SJCRH30 (cell line): ENCODE measurements around the gene DAGLB. TPM values are rescaled to one million over a fixed set of nuclear protein-coding genes. Genes with fewer than 3 reads are reported as not detected.

Experiments used
- DNase-seq, 2 experiments: peaks; one replicate each; pipeline ENCODE4 v3.0.0-alpha.2; 2015 to 2020
- H3K27ac ChIP-seq: fragments of 250-450 bp; sonication (Bioruptor Pico); 2 replicates; pipeline ENCODE4 v1.5.1; 2020; ENCODE audit warnings: mild to moderate bottlenecking, moderate library complexity
- H3K27me3 ChIP-seq: fragments of 250-450 bp; sonication (Bioruptor Pico); 2 replicates; pipeline ENCODE4 v1.5.1; 2020; ENCODE audit warnings: mild to moderate bottlenecking, moderate library complexity
- H3K36me3 ChIP-seq: fragments of 250-450 bp; sonication (Bioruptor Pico); 2 replicates; pipeline ENCODE4 v1.5.1; 2020; ENCODE audit warnings: mild to moderate bottlenecking, moderate library complexity
- H3K4me1 ChIP-seq: fragments of 250-450 bp; sonication (Bioruptor Pico); 2 replicates; pipeline ENCODE4 v1.5.1; 2020; ENCODE audit warnings: mild to moderate bottlenecking, moderate library complexity
- H3K4me3 ChIP-seq: fragments of 250-450 bp; sonication (Bioruptor Pico); 2 replicates; pipeline ENCODE4 v1.5.1; 2020; ENCODE audit warnings: mild to moderate bottlenecking, moderate library complexity
- H3K9me3 ChIP-seq: fragments of 250-450 bp; sonication (Bioruptor Pico); replicated peaks from 2 replicates; pipeline ENCODE4 v1.5.1; 2020; ENCODE audit warnings: mild to moderate bottlenecking, moderate library complexity
- total RNA-seq: library from RNA; depleted of rRNA; stranded (reverse); fragments of >200 nt; shearing (Covaris generic); gene quantifications from 2 replicates; pipeline ENCODE4 v1.2.3, GENCODE V29; 2014

Gene DAGLB
- total RNA-seq, 1 experiment from 2014 or later, result 16.9 TPM

GRCh38 chr7:6448943-6449543 lies 1.3 kb upstream of the DAGLB start:
- H3K36me3 ChIP-seq, result peaks cover 18% of the 10 kb centered on the region
- H3K9me3 ChIP-seq, result no peaks in the 10 kb centered on the region
- H3K27me3 ChIP-seq, result no peaks in the 10 kb centered on the region
- H3K27ac ChIP-seq, result no peak overlapping the region
- H3K4me3 ChIP-seq, result no peak overlapping the region
- H3K4me1 ChIP-seq, result no peaks in the 10 kb centered on the region
- no peak for DNase-seq

GRCh38 chr7:6446838-6447580 lies 745 bp downstream of the DAGLB start:
- Histone ChIP-seq H3K9me3 (no peaks in the 10 kb centered on the region), H3K4me1 (no peaks in the 10 kb centered on the region), H3K36me3 (peaks cover 27% of the 10 kb centered on the region), H3K27ac (peak overlapping the region; percentile 67), H3K4me3 (peak overlapping the region; percentile 88), H3K27me3 (no peaks in the 10 kb centered on the region)
- peak; percentile 83 to 84 for DNase-seq

- no peaks in the 10 kb centered on the region for H3K27me3 ChIP-seq
- DNase-seq, result no peak
- H3K4me1 ChIP-seq, result peaks cover under 1% of the 10 kb centered on the region
- no peaks in the 10 kb centered on the region for H3K9me3 ChIP-seq
- peaks cover 34% of the 10 kb centered on the region for H3K36me3 ChIP-seq
- no peak overlapping the region for H3K4me3 ChIP-seq
- H3K27ac ChIP-seq, result no peak overlapping the region
Observed at GRCh38 chr7:6444516-6445269, 3.1 kb downstream of the DAGLB start.

GRCh38 chr7:6443372-6443941 lies 4.3 kb downstream of the DAGLB start:
- Histone ChIP-seq H3K27me3 (no peaks in the 10 kb centered on the region), H3K27ac (no peak overlapping the region)
- no peak for DNase-seq

GRCh38 chr7:6442114-6442513 lies 5.6 kb downstream of the DAGLB start:
- H3K27me3 ChIP-seq, result no peaks in the 10 kb centered on the region
- H3K27ac ChIP-seq, result no peak overlapping the region
- H3K36me3 ChIP-seq, result peaks cover 34% of the 10 kb centered on the region
- no peak overlapping the region for H3K4me3 ChIP-seq
- H3K9me3 ChIP-seq, result no peaks in the 10 kb centered on the region
- no peak for DNase-seq
- peaks cover 15% of the 10 kb centered on the region for H3K4me1 ChIP-seq

More at GRCh38 chr7:6443372-6443941, 4.3 kb downstream of the DAGLB start:
- H3K4me1 ChIP-seq, result peaks cover 11% of the 10 kb centered on the region
- peaks cover 34% of the 10 kb centered on the region for H3K36me3 ChIP-seq
- H3K9me3 ChIP-seq, result no peaks in the 10 kb centered on the region
- H3K4me3 ChIP-seq, result no peak overlapping the region

GRCh38 chr7:6440381-6440780 lies 7.4 kb downstream of the DAGLB start:
- Histone ChIP-seq H3K4me1 (peaks cover 15% of the 10 kb centered on the region), H3K9me3 (no peaks in the 10 kb centered on the region), H3K27ac (no peak overlapping the region), H3K36me3 (peaks cover 29% of the 10 kb centered on the region), H3K4me3 (no peak overlapping the region), H3K27me3 (no peaks in the 10 kb centered on the region)
- no peak for DNase-seq

GRCh38 chr7:6438427-6438826 lies 9.3 kb downstream of the DAGLB start:
- peak; percentile 34 to 67 for DNase-seq
- Histone ChIP-seq H3K27me3 (no peaks in the 10 kb centered on the region), H3K27ac (peak overlapping the region; percentile 67), H3K9me3 (no peaks in the 10 kb centered on the region), H3K4me1 (peaks cover 15% of the 10 kb centered on the region), H3K36me3 (peaks cover 16% of the 10 kb centered on the region), H3K4me3 (no peak overlapping the region)

GRCh38 chr7:6437251-6437650 lies 10.5 kb downstream of the DAGLB start:
- Histone ChIP-seq H3K4me3 (no peak overlapping the region), H3K9me3 (no peaks in the 10 kb centered on the region), H3K27me3 (no peaks in the 10 kb centered on the region), H3K4me1 (peaks cover 15% of the 10 kb centered on the region), H3K36me3 (peaks cover 15% of the 10 kb centered on the region), H3K27ac (no peak overlapping the region)
- no peak for DNase-seq

- Histone ChIP-seq H3K27ac (no peak overlapping the region), H3K9me3 (no peaks in the 10 kb centered on the region), H3K27me3 (no peaks in the 10 kb centered on the region), H3K4me1 (peaks cover 15% of the 10 kb centered on the region), H3K36me3 (peaks cover 15% of the 10 kb centered on the region), H3K4me3 (no peak overlapping the region)
- no peak for DNase-seq
Observed at GRCh38 chr7:6436385-6436685, 11.4 kb downstream of the DAGLB start.

- H3K27ac ChIP-seq, result no peak overlapping the region
- DNase-seq, result peak; percentile 77 to 91
- peaks cover 15% of the 10 kb centered on the region for H3K36me3 ChIP-seq
- no peaks in the 10 kb centered on the region for H3K9me3 ChIP-seq
- peaks cover 15% of the 10 kb centered on the region for H3K4me1 ChIP-seq
- H3K4me3 ChIP-seq, result no peak overlapping the region
- H3K27me3 ChIP-seq, result no peaks in the 10 kb centered on the region
Observed at GRCh38 chr7:6435486-6436384, 12.0 kb downstream of the DAGLB start.

- H3K9me3 ChIP-seq, result no peaks in the 10 kb centered on the region
- peaks cover 16% of the 10 kb centered on the region for H3K36me3 ChIP-seq
- no peaks in the 10 kb centered on the region for H3K27me3 ChIP-seq
- no peak overlapping the region for H3K4me3 ChIP-seq
- H3K27ac ChIP-seq, result no peak overlapping the region
- DNase-seq, result no peak
- H3K4me1 ChIP-seq, result peaks cover 9% of the 10 kb centered on the region
Observed at GRCh38 chr7:6433784-6434615, 13.8 kb downstream of the DAGLB start.

GRCh38 chr7:6432781-6433180 lies 15.0 kb downstream of the DAGLB start:
- no peak for DNase-seq
- H3K4me3 ChIP-seq, result no peak overlapping the region
- no peaks in the 10 kb centered on the region for H3K9me3 ChIP-seq
- H3K27ac ChIP-seq, result no peak overlapping the region
- H3K36me3 ChIP-seq, result peaks cover 23% of the 10 kb centered on the region
- H3K27me3 ChIP-seq, result no peaks in the 10 kb centered on the region
- H3K4me1 ChIP-seq, result no peaks in the 10 kb centered on the region; the same call in 1 of the 2 replicates

GRCh38 chr7:6430974-6431373 lies 16.8 kb downstream of the DAGLB start:
- Histone ChIP-seq H3K27ac (no peak overlapping the region), H3K4me3 (no peak overlapping the region), H3K9me3 (no peaks in the 10 kb centered on the region), H3K36me3 (peaks cover 39% of the 10 kb centered on the region), H3K4me1 (no peaks in the 10 kb centered on the region), H3K27me3 (no peaks in the 10 kb centered on the region)
- no peak for DNase-seq
